Measurements from ENCODE around the gene CYP27A1. TPM values are rescaled to one million over a fixed set of nuclear protein-coding genes. Genes with fewer than 3 reads are reported as not detected.
A peak's percentile ranks its signal among the peaks of the same experiment; 100 is the strongest.

Gene CYP27A1
- total and polyA plus RNA-seq, 2 of the 4 experiments (the other 2 are of a cell fraction), result 5.2 to 5.3 TPM

GRCh38 chr2:218745559-218746469 is 36.1 kb upstream of the CYP27A1 start:
- H3K23ac ChIP-seq (ENCODE audit: low read depth, low read length), result no peak overlapping the region
- H3K4me3 ChIP-seq (ENCODE audit: insufficient read depth, low read depth, low read length), result no peak overlapping the region
- no peak overlapping the region for H3K18ac ChIP-seq (ENCODE audit: low read depth, low read length)
- no peak for TF ChIP-seq ELK1 (IDR thresholded peaks at IDR 0.05; ENCODE audit: borderline replicate concordance, low read depth, low read length)
- no peak for TF ChIP-seq POLR2A (IDR thresholded peaks at IDR 0.05; ENCODE audit: low read depth, low read length)
- no peak for TF ChIP-seq BHLHE40 (IDR thresholded peaks at IDR 0.05; ENCODE audit: low read depth, low read length)
- no peak for TF ChIP-seq USF2 (IDR thresholded peaks at IDR 0.05; ENCODE audit: low read depth, low read length)
- no peak for TF ChIP-seq RCOR1 (IDR thresholded peaks at IDR 0.05; ENCODE audit: insufficient replicate concordance, low read length)
- TF ChIP-seq RFX5 (IDR thresholded peaks at IDR 0.05; ENCODE audit: low read depth, low read length), result no peak
- no peak for TF ChIP-seq MAFK (IDR thresholded peaks at IDR 0.05; ENCODE audit: low read depth, low read length)
- no peak for TF ChIP-seq CHD1 (IDR thresholded peaks at IDR 0.05; ENCODE audit: low read depth, low read length)
- TF ChIP-seq RAD21 (IDR thresholded peaks at IDR 0.05; ENCODE audit: low read length), result no peak
- TF ChIP-seq CEBPB (IDR thresholded peaks at IDR 0.05; ENCODE audit: low read depth, low read length), result no peak
- TF ChIP-seq MXI1 (IDR thresholded peaks at IDR 0.05; ENCODE audit: borderline replicate concordance, low read depth, low read length), result no peak
- no peak overlapping the region for H2BK20ac ChIP-seq (ENCODE audit: low read depth, low read length)
- H3K27ac ChIP-seq (ENCODE audit: insufficient read depth, low read length), result no peak overlapping the region
- H2AFZ ChIP-seq (replicated peaks; ENCODE audit: low read length, poor library complexity), result no peak overlapping the region
- DNase-seq, result peak; percentile 65
- dilution Hi-C loops (cut with HindIII; ENCODE audit: low sequenced_read_pairs, unreplicated experiment) (no loop called here), in situ Hi-C loops (cut with MboI; ENCODE audit: low sequenced_read_pairs) (no loop called here), intact Hi-C loops (cut with micrococcal nuclease) (no loop called here)
- WGBS, 2 experiments (ENCODE audit: extremely low coverage in 2 of 2, insufficient read length in 1 of 2), result no CpG with 5 or more reads among the region's 10 CpGs
- no peak overlapping the region for H2AK5ac ChIP-seq (ENCODE audit: low read depth, low read length)
- no peak overlapping the region for H3K4ac ChIP-seq (ENCODE audit: low read depth, low read length)
- no peaks in the 10 kb centered on the region for H3K9me3 ChIP-seq (ENCODE audit: control insufficient read depth, insufficient read depth, low read length)
- no peak overlapping the region for H4K91ac ChIP-seq (ENCODE audit: insufficient read depth, low read depth, low read length)
- BruUV-seq (replicated peaks), result no TSS peak
- peaks cover 10% of the 10 kb centered on the region; the same call in 1 of the 2 replicates for H3K9me1 ChIP-seq (ENCODE audit: insufficient read depth, low read length)
- H4K5ac ChIP-seq (ENCODE audit: low read depth, low read length), result no peak overlapping the region
- no peak overlapping the region for H3K4me2 ChIP-seq (ENCODE audit: low read depth, low read length)
- peaks cover 0 to 3% of the 10 kb centered on the region in 2 experiments; a peak in 2 of 4 replicates for H3K79me1 ChIP-seq (ENCODE audit: low read depth in 1 of 2, low read length in 2 of 2)
- 0 out of 2 replicates have a peak, but pooled peaks cover 2% of the 10 kb centered on the region for H3K4me1 ChIP-seq (ENCODE audit: control insufficient read depth, insufficient read depth, low read length)
- H2BK5ac ChIP-seq (ENCODE audit: low read depth, low read length, poor library complexity, severe bottlenecking), result peak overlapping the region; percentile 15
- H3K27me3 ChIP-seq (ENCODE audit: control insufficient read depth, insufficient read depth, low read length), result no peaks in the 10 kb centered on the region
- peak; percentile 88 for ATAC-seq (ENCODE audit: low read depth)
- no peak overlapping the region for H3K9ac ChIP-seq (ENCODE audit: low read depth, low read length)
- H2BK15ac ChIP-seq (ENCODE audit: low read depth, low read length), result no peak overlapping the region
- H2BK120ac ChIP-seq (ENCODE audit: low read depth, low read length), result no peak overlapping the region
- no peak overlapping the region; the same call in 1 of the 2 replicates for H3K14ac ChIP-seq (replicated peaks; ENCODE audit: low read depth, low read length)
- H3K56ac ChIP-seq (ENCODE audit: extremely low read depth, insufficient read depth, low read length), result no peak overlapping the region
- H4K8ac ChIP-seq (ENCODE audit: low read depth in 2 of 2, low read length in 2 of 2), result no peak overlapping the region
- ChIA-PET POLR2A (ENCODE audit: unreplicated experiment) (interaction anchor here (0.6 kb wide), 1 partner anchor 526 kb away, joined by 7 read pairs; no protein-coding TSS in a partner anchor), CTCF (no interaction called here)
- H4K20me1 ChIP-seq (ENCODE audit: insufficient read depth, low read length), result no peaks in the 10 kb centered on the region
- no peak overlapping the region for H2AK9ac ChIP-seq (replicated peaks; ENCODE audit: low read depth, low read length, poor library complexity)
- peaks cover 48% of the 10 kb centered on the region for H3K36me3 ChIP-seq (ENCODE audit: control insufficient read depth, insufficient read depth, low read length)

All from IMR-90 (cell line).